ENCODE results near the gene CHRNB1.
A peak's percentile ranks its signal among the peaks of the same experiment; 100 is the strongest.

The CHRNB1 gene

DNA sequence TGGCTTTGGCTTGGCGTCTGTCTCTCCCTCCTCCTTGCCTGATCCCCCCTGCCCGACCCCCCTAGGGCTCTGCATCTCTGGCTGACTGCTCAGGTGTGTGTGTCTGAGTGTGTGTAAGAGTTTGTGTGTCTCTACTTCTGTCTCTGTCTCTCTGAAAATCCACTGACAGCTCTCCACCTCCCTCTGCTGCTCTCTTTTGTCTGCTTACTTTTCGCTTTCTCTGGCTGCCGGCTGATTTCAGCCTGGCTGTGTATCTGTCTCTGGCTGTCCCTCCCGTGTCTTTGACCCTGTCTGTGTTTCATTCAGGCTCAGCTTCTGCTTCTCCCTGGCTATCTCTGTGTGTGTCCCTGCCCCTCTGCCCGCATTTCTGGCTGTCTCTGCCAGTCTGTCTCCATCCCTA lies 28.5 kb upstream of the CHRNB1 start:
- DNase-seq (ENCODE audit: low spot score): no peak

- DNase-seq (ENCODE audit: low spot score): no peak
Observed at GRCh38 chr17:7417056-7417655, 27.7 kb upstream of the CHRNB1 start.

GRCh38 chr17:7418472-7419152 lies 26.2 kb upstream of the CHRNB1 start:
- DNase-seq (ENCODE audit: low spot score): no peak

DNA sequence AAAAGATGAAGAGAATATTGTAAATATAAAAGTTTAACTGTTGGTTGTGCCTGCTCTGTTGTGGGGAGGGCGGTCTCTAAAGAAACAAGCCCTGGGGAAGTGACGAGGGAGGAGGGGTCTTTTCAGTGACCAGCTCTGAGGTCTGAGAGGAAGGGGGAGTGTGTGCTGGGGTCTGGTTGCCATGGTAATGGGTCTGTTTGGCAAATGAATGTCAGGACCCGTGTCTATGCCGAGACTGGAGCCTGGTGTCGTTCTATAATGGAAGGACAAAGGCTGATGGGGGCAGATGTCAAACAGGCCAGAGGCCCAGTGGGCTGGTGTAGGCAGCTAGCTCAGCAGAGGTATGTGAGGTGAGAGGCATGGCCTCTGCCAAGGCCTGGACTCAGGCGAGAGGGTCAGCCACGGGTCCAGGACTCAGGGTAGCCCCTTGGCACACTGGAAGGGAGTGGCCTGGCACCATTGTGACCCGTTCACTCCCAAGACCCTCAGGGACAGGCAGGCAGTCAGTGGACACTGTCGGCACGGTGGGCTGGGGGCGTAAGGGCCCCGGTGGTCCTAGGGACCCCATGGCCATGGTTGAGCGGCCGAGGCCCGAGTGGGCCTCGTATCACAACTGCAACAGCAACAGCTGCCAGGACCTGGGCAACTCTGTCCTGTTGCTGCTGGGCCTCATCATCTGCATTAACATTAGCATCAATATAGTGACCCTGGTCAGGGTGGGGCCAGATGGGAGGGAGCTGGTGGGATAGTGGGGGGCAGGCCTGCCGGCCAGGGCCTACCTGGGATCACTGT lies 24.8 kb upstream of the CHRNB1 start, which contains the start of gene SPEM1:
TSS of gene SPEM1 (plus strand) at position 506 of the 792 bp plus-strand sequence. CDS start at position 567, 61 bp downstream.
- DNase-seq (ENCODE audit: low spot score): no peak

- no peak for DNase-seq (ENCODE audit: low spot score)
Observed at GRCh38 chr17:7421186-7421585, 23.7 kb upstream of the CHRNB1 start.

DNA sequence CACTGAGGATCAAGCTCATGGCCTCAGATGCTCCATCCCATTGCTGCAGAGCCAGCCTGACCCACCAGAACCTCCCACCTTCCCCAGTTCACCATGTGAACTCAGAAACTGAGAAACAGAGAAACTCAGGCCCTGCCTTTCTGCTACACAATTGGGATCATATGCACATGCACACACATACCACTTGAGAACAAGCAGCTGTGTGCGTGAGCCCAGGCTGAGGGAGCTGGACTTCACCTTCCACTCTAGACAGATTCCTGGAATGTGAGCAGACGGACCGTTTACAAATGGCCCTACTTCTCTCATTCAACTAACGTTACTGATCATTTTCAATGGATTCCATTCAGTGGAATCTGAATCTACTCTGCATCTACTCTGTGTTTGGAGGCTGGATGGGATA lies 21.2 kb upstream of the CHRNB1 start:
- DNase-seq (ENCODE audit: low spot score): no peak

DNA sequence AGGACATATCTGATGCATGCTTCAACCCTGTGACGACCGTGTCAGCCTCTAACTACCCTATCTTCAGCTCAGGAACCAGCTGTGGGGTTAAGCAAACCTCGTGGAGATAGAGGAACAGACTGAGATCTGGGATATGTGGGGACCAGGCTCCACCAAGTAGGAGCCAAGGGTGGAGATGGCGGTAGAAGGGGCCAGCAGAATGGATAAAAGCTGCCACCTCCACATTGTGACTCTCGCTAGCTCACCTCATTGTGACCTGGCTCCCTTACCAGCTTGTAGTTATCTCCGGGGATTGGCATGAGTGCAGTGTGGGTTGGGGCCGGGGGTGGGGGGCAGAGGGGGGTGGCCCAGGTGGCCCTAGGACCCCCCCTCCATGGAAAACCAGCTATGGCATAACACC lies 19.5 kb upstream of the CHRNB1 start, which contains the start of gene SPEM2:
TSS of gene SPEM2 (plus strand) at position 301 of the 400 bp plus-strand sequence. CDS start at position 374, 73 bp downstream.
- DNase-seq (ENCODE audit: low spot score): no peak

DNA sequence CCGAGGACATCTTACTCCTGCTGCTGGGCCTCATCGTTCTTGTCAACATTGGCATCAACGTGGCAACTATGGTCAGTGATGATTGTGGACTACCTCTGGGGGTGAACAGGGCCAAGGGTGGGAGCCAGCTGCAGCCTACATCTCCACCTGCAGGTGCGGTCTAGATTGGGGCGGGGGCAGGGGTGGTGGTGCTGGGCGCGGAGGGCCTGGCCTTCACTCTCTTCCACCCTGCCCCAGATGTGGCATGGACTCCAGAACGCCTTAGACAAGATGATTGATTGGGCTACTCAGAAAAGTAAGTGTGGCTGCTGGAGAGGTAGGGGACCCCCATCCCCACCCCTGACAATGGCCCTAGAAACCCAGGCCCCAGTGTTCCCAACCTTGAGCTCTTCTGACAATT lies 19.1 kb upstream of the CHRNB1 start:
- no peak for DNase-seq (ENCODE audit: low spot score)

DNA sequence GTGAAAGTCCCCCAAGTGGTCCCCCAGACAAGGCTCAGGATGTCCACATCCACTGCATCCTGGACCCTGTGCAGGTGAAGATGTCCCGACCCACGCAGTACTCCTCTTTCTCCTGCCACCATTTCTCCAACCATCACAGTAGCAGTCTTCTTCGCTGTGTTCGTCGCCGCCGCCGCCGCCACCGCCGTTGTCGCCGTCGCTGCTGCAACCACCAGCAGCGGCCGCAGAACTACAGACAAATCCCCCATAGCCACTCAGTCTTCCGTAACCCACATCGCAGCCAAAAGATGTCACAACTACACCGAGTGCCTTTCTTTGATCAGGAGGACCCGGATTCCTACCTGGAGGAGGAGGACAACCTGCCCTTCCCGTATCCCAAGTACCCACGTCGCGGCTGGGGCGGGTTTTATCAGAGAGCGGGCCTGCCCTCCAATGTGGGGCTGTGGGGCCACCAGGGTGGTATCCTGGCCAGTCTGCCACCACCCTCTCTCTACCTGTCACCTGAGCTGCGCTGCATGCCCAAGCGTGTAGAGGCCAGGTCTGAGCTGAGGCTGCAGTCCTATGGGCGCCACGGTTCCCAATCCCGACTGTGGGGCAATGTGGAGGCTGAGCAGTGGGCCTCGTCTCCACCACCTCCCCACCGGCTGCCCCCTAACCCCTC lies 18.5 kb upstream of the CHRNB1 start:
- DNase-seq (ENCODE audit: low spot score): no peak

DNA sequence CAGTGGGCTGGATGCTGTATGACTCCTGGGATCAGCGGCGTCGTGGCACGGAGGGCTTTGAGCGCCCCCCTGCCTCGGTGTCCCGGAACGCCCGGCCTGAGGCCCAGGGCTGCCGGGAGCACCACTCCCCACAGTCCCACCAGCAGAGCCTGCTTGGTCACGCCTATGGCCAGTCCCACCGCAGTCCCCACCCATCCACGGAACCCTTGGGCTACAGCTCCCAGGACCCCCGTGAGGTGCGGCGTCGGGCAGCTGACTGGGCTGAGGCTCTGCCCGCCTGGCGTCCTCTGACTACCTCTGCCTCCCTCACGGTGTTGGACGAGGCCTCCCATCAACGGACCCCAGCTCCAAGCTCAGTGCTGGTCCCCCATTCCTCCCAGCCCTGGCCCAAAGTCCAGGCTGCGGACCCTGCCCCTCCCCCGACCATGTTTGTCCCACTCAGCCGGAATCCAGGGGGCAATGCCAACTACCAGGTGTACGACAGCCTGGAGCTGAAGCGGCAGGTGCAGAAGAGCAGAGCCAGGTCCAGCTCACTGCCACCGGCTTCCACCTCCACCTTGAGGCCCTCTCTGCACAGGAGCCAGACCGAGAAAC lies 17.9 kb upstream of the CHRNB1 start:
- no peak for DNase-seq (ENCODE audit: low spot score)

DNA sequence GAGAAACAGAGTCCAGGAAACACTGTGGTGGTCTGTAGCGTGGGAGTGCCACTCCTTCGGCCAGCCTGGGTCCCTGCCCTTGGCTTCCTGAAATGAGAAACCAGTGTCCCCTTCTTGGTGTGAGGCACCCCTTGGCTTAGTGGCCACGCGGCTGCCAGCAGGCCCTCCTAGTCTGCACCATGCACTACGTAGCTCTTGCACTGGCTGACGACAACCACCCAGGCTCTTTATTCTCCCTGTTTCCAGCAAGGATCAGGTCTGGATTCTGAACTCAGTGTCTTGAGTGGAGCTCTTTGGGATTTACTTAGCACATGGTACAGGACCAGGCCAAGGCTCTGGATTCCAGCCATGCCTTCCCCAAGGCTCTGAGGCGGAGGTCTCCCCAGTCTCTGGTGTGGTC lies 17.3 kb upstream of the CHRNB1 start:
- no peak for DNase-seq (ENCODE audit: low spot score)

DNA sequence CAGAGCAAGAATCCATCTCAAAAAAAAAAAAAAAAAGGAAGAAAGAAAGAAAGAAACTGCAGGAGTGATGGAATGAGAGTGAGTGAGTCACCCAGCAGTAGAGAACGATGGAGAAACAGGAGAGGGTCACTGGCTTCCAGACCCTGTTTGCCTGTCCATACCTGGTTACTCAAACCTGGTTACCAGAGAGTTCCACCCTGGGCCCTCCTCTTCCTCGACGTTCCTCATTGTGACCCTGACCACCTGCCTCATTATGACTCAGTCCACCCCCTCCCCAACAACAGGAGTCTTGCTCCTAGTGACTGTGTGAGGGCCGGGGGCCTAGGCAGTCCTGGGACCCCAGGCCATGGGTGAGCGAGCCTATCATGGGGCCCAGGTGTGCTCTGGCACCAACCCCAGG lies 16.3 kb upstream of the CHRNB1 start, which contains the start of gene SPEM3:
TSS of gene SPEM3 (plus strand) at position 301 of the 400 bp plus-strand sequence. CDS start at position 347, 46 bp downstream.
- DNase-seq (ENCODE audit: low spot score): no peak

DNA sequence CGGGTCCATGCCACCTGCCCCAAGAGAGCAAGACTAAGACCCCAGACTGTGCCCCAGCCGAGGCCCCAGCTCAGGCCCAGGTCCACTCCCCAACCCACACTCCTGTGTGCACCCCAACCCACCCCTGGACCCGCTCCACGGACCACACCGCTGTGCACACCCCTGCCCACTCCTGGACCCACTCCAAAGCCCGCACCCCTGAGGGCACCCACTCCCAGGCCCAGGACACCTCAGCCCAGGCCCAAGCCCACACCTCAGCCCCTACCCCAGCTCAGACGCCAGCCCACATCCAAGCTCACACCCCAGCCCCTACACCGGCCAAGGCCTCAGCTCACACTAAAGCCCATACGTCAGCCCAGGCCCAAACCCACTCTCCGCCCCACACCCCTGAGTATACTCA lies 15.1 kb upstream of the CHRNB1 start:
- no peak for DNase-seq (ENCODE audit: low spot score)

DNA sequence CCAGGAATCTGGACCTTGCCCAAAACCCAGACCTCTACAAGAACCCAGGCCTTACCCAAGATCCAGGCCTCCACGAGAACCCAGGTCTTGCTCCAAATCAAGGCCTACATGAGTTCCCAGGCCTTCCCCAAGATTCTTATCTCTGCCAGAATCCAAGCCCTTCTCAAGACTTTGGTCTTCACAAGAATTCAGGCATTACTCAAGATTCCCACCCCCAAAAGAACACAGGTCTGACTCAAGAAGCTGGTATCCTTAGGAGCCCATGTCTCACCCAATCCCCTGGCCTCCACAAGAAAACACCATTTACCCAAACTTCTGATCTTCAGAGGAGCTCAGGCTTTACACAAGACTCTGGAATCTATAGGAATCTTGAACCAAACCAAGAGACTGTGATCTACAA lies 13.6 kb upstream of the CHRNB1 start:
- DNase-seq (ENCODE audit: low spot score): no peak

DNA sequence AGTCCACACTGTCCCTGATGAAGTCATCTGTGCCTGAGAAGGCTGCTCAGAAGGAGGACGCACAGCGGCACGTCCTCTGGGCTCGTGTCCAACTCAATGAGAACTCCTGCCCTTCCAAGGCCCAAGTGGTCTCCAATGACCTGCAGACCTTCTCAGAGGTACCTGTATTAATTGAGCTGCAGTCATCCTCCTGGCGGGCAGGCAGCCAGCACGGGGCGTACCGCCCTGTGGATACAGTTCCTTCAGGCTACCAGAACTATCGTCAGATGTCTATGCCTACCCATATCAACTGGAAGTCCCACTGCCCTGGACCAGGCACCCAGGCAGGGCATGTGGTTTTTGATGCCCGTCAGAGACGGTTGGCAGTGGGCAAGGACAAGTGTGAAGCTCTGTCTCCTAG lies 12.6 kb upstream of the CHRNB1 start:
- no peak for DNase-seq (ENCODE audit: low spot score)

DNA sequence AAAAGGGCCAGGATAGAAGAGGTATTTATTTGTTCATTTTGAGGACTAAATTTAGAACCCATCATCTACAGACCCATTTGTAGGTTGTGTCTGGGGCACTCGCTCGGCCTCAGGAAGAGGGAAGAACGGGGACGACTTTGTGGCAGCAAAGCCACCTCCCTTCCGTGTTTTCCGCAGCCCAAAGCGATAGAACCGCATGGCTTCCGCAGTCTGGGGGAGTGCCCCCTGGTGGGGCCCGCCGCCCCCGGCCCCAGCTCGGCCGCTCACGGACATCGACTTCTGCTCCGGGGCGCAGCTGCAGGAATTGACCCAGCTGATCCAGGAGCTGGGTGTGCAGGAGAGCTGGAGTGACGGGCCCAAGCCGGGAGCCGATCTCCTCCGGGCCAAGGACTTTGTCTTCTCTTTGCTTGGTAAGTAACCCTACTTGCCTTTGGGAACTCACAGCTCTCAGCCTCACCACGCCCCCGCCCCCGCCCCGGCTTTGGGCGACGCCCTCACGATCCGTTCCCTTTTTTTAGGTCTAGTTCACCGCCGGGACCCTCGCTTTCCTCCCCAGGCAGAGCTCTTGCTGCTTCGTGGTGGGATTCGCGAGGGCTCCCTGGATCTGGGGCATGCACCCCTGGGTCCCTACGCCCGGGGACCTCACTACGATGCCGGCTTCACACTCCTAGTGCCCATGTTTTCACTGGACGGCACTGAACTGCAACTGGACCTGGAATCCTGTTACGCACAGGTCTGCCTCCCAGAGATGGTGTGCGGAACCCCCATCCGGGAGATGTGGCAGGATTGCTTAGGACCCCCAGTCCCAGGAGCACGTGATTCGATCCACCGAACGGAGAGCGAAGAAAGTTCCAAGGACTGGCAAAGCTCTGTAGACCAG lies 8.9 kb upstream of the CHRNB1 start:
- peak; percentile 53 for DNase-seq (ENCODE audit: low spot score)

- peak; percentile 81 for DNase-seq (ENCODE audit: low spot score)
Observed at GRCh38 chr17:7436556-7437368, 8.1 kb upstream of the CHRNB1 start.

DNA sequence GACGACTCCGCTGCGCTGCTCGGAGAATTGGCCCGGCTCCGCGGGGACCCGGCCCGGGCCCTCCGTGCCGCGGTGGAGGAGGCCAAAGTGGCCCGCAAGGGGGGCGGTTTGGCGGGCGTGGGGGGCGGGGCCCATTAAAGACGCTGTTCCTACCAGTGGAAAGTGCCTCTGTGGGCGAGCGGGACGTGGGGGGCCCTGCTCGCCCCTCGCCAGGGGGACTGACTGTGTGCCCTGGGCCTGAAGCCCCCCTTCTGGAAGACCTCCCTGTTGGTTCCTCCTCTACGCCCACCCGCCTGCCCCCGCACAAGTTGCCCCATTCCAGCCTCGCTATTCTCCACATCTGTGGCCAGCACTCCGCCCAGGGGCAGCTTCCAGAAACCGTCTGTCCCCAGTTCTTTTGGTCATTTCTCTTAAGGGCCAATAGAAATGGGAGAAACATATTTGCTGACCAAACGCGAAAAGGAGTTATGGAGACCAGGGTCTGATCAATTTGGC lies 7.4 kb upstream of the CHRNB1 start:
- no peak for DNase-seq (ENCODE audit: low spot score)

- peak; percentile 31 for DNase-seq (ENCODE audit: low spot score)
Observed at GRCh38 chr17:7437950-7438614, 6.8 kb upstream of the CHRNB1 start.

All from CD4-positive, alpha-beta T cell treated with Interleukin-15 for 4 hours (primary cell).